AG20443 (cell line): ENCODE results near the gene EHBP1L1.
"Not testable (repeated sequence)": the region's sequence is repeated elsewhere in the genome, so short reads cannot be mapped to it uniquely, and the experiment has no call there.

ENCODE experiments used
- DNase-seq: peaks from one replicate; pipeline ENCODE4 v3.0.0; 2012; ENCODE audit warnings: low spot score, mixed read lengths

EHBP1L1 gene

DNA sequence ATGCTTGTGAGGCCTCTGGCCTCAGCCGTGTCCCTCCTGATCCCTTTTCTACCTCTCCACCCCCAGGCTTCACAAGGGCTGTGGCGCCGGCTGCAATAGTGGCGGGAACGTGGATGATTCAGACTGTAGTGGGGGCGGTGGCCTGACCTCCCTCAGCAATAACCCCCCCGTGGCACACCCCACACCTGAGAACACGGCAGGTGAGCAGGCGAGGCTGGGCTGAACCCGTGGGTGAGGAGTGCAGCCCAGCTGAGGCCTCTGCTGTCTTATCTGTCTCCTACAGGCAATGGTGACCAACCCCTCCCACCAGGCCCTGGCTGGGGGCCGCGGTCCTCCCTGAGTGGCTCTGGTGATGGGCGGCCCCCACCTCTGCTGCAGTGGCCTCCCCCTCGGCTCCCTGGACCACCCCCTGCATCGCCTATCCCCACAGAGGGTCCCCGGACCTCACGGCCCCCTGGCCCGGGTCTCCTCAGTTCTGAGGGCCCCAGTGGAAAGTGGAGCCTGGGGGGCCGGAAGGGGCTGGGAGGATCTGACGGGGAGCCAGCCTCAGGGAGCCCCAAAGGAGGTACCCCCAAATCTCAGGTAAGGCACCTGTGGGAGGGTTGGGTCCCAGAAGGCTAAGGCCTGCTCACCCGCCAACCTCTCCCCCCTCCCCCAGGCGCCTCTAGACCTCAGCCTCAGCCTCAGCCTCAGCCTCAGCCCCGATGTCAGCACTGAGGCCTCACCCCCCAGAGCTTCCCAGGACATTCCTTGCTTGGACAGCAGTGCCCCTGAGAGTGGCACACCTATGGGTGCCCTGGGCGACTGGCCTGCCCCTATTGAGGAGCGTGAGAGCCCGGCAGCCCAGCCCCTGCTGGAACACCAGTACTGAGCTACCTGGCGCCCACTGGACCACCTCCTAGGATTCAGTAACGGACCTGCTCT, 60.5 kb downstream of the EHBP1L1 start:
- DNase-seq, result no peak

GRCh38 chr11:65637032-65637557, 61.2 kb downstream of the EHBP1L1 start:
- DNase-seq, result no peak

DNA sequence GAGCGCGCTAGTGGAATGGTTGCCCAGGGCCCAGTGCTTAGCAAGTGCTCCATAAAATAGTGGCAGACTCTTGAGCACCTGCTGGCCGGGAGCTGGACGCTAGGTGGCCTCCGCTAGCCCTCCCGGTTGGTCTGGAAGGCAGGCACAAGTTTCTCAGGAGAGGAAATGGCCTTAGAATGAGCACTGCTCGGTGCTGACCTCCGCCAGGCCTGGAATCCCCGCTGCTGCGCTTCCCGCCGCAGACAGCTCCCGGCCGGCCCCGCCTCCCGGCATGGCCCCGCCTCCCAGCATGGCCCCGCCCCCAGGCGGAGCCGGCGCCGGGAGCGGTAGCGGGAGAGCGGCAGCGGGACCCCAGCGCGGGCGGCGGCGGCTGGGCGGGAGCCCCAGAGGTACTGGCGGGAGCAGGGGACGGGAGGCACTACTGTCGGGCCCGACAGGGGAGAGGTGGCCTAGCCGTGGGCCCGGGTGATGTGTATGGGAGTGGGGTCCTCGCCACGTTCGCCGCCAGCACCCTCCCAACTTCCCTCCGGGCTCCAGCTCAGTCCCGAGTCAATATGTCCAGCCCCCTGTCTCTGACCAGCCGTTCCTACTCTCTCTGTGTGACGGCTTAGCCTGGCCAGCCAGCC, 62.1 kb downstream of the EHBP1L1 start, which contains the start of gene SIPA1:
Gene SIPA1 (plus strand): TSS at position 308 of the 626 bp plus-strand sequence. CDS start 2,821 bp downstream, outside the sequence.
- DNase-seq, result peak; percentile 94

GRCh38 chr11:65639228-65639597, 63.4 kb downstream of the EHBP1L1 start:
- DNase-seq, result not testable (repeated sequence)

DNA sequence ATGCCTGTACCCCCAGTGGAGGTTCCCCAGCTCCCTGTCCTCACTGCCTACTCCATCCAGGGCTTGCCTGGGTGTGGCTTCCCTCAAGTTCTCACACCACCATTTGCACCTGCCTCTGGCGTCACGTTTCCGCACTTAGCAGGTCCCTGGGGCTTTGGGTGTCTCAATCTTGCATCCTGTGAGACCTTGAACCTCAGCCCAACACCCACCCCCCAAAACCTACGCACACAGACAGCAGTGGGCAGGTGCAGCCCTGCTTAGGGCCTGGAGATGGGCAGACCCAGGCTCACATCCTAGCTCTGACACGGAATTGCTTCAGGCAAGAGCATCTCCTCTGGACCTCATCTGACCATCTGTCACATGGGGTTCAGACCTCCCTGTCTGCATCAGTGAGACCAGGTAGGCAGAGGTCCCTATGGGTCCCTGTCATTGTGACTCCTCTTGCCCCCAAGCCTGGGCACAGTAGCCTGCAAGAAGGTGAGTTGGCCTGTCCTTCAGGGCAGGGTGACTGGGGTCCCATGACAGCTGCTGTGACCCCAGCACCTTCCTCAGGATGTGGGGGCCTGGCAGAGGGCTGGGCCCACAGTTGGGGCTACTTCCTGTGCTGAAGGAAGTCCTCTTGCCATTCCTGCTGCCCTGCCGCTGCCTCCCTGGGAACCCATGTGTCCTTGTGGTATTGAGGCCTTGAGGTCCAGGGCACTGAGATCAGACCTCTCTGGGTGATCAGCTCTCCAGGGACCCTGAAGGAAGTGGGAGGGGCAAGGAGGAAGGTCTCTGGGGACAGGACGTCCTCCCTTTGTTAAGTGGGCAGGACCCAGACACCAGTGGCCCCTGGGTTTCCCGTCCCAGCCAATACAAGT, 64.0 kb downstream of the EHBP1L1 start:
- no peak for DNase-seq

- no peak for DNase-seq
Observed at GRCh38 chr11:65640483-65641296, 64.8 kb downstream of the EHBP1L1 start.

DNA sequence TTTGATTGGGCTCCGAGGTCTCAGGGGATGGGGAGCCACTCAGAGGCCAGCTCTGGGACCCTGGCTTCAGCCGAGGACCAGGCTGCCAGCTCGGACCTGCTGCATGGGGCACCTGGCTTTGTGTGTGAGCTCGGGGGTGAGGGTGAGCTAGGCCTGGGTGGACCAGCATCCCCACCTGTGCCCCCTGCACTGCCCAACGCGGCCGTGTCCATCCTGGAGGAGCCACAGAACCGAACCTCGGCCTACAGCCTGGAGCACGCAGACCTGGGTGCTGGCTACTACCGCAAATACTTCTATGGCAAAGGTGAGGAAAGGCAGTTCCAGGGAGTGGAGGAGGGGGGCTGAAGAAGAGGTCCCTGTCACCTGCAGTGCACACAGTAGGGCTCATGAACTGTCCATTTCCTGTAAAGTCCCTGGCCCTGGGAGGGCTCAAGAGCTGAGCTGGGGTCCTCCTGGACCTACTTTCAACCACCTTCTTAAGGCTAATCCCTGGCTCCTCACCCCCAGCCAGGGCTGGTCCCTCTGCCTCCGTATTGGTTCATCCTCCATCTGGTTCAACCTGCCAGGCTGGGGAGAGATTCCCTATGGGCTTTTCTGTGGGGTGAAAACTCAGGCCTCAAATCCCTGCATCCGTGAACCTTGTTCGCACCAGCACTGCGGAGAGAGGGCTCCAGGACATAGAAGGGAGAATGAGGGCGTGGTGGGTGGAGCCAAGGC, 65.6 kb downstream of the EHBP1L1 start:
- no peak for DNase-seq
